ENCODE measurements around the gene MCRS1.

Gene MCRS1

GRCh38 chr12:49556391-49557186 lies 11.4 kb downstream of the MCRS1 start:
- no peak for DNase-seq (ENCODE audit: low read depth)

- DNase-seq (ENCODE audit: low read depth) = no peak
Observed at GRCh38 chr12:49555631-49556390, 12.1 kb downstream of the MCRS1 start.

- no peak for DNase-seq (ENCODE audit: low read depth)
Observed at GRCh38 chr12:49554266-49554665, 13.7 kb downstream of the MCRS1 start.

GRCh38 chr12:49553512-49554088 lies 14.3 kb downstream of the MCRS1 start:
- DNase-seq (ENCODE audit: low read depth) = no peak

- DNase-seq (ENCODE audit: low read depth) = no peak
Observed at GRCh38 chr12:49552899-49553298, 15.0 kb downstream of the MCRS1 start.

- no peak for DNase-seq (ENCODE audit: low read depth)
Observed at GRCh38 chr12:49552425-49552824, 15.5 kb downstream of the MCRS1 start.

GRCh38 chr12:49552014-49552413 lies 15.9 kb downstream of the MCRS1 start:
- peak; percentile 68 for DNase-seq (ENCODE audit: low read depth)

- no peak for DNase-seq (ENCODE audit: low read depth)
Observed at GRCh38 chr12:49550693-49551252, 17.2 kb downstream of the MCRS1 start.

- DNase-seq (ENCODE audit: low read depth) = no peak
Observed at GRCh38 chr12:49549735-49550692, 17.9 kb downstream of the MCRS1 start.

GRCh38 chr12:49548822-49549648 lies 18.9 kb downstream of the MCRS1 start:
- DNase-seq (ENCODE audit: low read depth) = no peak

- DNase-seq (ENCODE audit: low read depth) = no peak
Observed at GRCh38 chr12:49548481-49548821, 19.5 kb downstream of the MCRS1 start.

- DNase-seq (ENCODE audit: low read depth) = no peak
Observed at GRCh38 chr12:49547090-49547690, 20.8 kb downstream of the MCRS1 start.

GRCh38 chr12:49546481-49546880 lies 21.5 kb downstream of the MCRS1 start:
- DNase-seq (ENCODE audit: low read depth) = no peak

- DNase-seq (ENCODE audit: low read depth) = no peak
Observed at GRCh38 chr12:49545815-49546214, 22.1 kb downstream of the MCRS1 start.

GRCh38 chr12:49543914-49544815 lies 23.8 kb downstream of the MCRS1 start:
- no peak for DNase-seq (ENCODE audit: low read depth)

- no peak for DNase-seq (ENCODE audit: low read depth)
Observed at GRCh38 chr12:49543221-49543913, 24.6 kb downstream of the MCRS1 start.

GRCh38 chr12:49542592-49543160 lies 25.3 kb downstream of the MCRS1 start:
- no peak for DNase-seq (ENCODE audit: low read depth)

- DNase-seq (ENCODE audit: low read depth) = no peak
Observed at GRCh38 chr12:49541911-49542505, 25.9 kb downstream of the MCRS1 start.

All from fibroblast of gingiva (primary cell).